GM23338 (cell line): ENCODE measurements around the gene TOM1L2. TPM values are rescaled to one million over a fixed set of nuclear protein-coding genes. Genes with fewer than 3 reads are reported as not detected.

Experiments
- ATAC-seq: fragments of 200-7000 bp; cut with Tn5 transposase; 3 replicates; pipeline ENCODE4 v1.9.1; 2020
- DNase-seq: peaks from one replicate; pipeline ENCODE4 v3.0.0-alpha.2; 2015; ENCODE audit warnings: low spot score
- H2AFZ ChIP-seq: fragments of 200-600 bp; sonication (generic); 2 replicates; pipeline ENCODE4 v1.8.0; 2016; ENCODE audit warnings: antibody characterized with exemption, mild to moderate bottlenecking, moderate library complexity
- H3F3A ChIP-seq: fragments of 200-600 bp; sonication (generic); replicated peaks from 2 replicates; pipeline ENCODE4 v1.8.0; 2017; ENCODE audit warnings: antibody characterized with exemption, mixed run types, low read depth
- H3K27ac ChIP-seq: fragments of 200-600 bp; sonication (generic); 2 replicates; pipeline ENCODE4 v1.6.1; 2016; ENCODE audit warnings: low read depth
- H3K27me3 ChIP-seq: fragments of 200-600 bp; sonication (generic); 2 replicates; pipeline ENCODE4 v1.8.0; 2016; ENCODE audit warnings: mild to moderate bottlenecking, mixed run types, moderate library complexity; ENCODE audit not compliant: insufficient read depth
- H3K36me3 ChIP-seq: fragments of 200-600 bp; sonication (generic); 2 replicates; pipeline ENCODE4 v1.8.0; 2016; ENCODE audit warnings: mild to moderate bottlenecking; ENCODE audit not compliant: insufficient read depth
- H3K4me1 ChIP-seq: fragments of 200-600 bp; sonication (generic); 2 replicates; pipeline ENCODE4 v1.8.0; 2016; ENCODE audit warnings: mild to moderate bottlenecking, moderate library complexity; ENCODE audit not compliant: insufficient read depth
- H3K4me2 ChIP-seq: fragments of 200-600 bp; sonication (generic); 2 replicates; pipeline ENCODE4 v1.7.1; 2017; ENCODE audit warnings: mixed run types
- H3K4me3 ChIP-seq: fragments of 200-600 bp; sonication (generic); 2 replicates; pipeline ENCODE4 v1.6.1; 2016; ENCODE audit warnings: mixed run types
- H3K79me2 ChIP-seq: fragments of 200-600 bp; sonication (generic); replicated peaks from 2 replicates; pipeline ENCODE4 v1.8.0; 2017; ENCODE audit warnings: mild to moderate bottlenecking; ENCODE audit not compliant: insufficient read depth
- H3K9me2 ChIP-seq: fragments of 200-600 bp; sonication (generic); 2 replicates; pipeline ENCODE4 v1.8.0; 2017; ENCODE audit not compliant: insufficient read depth
- H4K20me1 ChIP-seq: fragments of 200-600 bp; sonication (generic); replicated peaks from 2 replicates; pipeline ENCODE4 v1.8.0; 2017; ENCODE audit warnings: mild to moderate bottlenecking; ENCODE audit not compliant: insufficient read depth
- H3K27ac Mint-ChIP-seq: 2 replicates; pipeline ENCODE4 v1.8.0; 2020; ENCODE audit warnings: inconsistent platforms, mild to moderate bottlenecking, moderate library complexity, mixed read lengths
- H3K27me3 Mint-ChIP-seq: 3 replicates; pipeline ENCODE4 v1.8.0; 2022; ENCODE audit warnings: low read depth, mild to moderate bottlenecking, moderate library complexity, mixed read lengths, inconsistent platforms; ENCODE audit not compliant: insufficient read depth, poor library complexity
- H3K36me3 Mint-ChIP-seq: 3 replicates; pipeline ENCODE4 v1.8.0; 2021; ENCODE audit warnings: low read depth, mild to moderate bottlenecking, inconsistent platforms, moderate library complexity, mixed read lengths
- H3K4me1 Mint-ChIP-seq: 3 replicates; pipeline ENCODE4 v1.8.0; 2020; ENCODE audit warnings: mild to moderate bottlenecking, inconsistent platforms, mixed read lengths
- H3K4me3 Mint-ChIP-seq: 3 replicates; pipeline ENCODE4 v1.8.0; 2021; ENCODE audit warnings: moderate library complexity, mild to moderate bottlenecking, inconsistent platforms, mixed read lengths
- H3K9me3 Mint-ChIP-seq: 3 replicates; pipeline ENCODE4 v1.8.0; 2020; ENCODE audit warnings: moderate library complexity, mild to moderate bottlenecking, inconsistent platforms, mixed read lengths
- CREB1 ChIP-seq: fragments of 250-450 bp; sonication (Bioruptor Pico); IDR thresholded peaks from 2 replicates; pipeline ENCODE4 v1.5.0; 2020; ENCODE audit warnings: low read depth, mild to moderate bottlenecking, moderate library complexity
- EZH2 ChIP-seq: fragments of 200-600 bp; sonication (generic); IDR thresholded peaks from one replicate; pipeline ENCODE4 v1.8.0; 2017; ENCODE audit warnings: antibody characterized with exemption, mild to moderate bottlenecking, low read depth; ENCODE audit not compliant: unreplicated experiment
- EZH2phosphoT487 ChIP-seq: fragments of 200-600 bp; sonication (generic); IDR thresholded peaks from one replicate; pipeline ENCODE4 v1.8.1; 2018; ENCODE audit warnings: antibody characterized with exemption; ENCODE audit not compliant: unreplicated experiment
- JUNB ChIP-seq: IDR thresholded peaks from one replicate; pipeline ENCODE4 v1.6.1; 2016; ENCODE audit warnings: antibody characterized with exemption; ENCODE audit not compliant: unreplicated experiment
- NANOG ChIP-seq: IDR thresholded peaks from 2 replicates; pipeline ENCODE4 v1.6.1; 2016; ENCODE audit warnings: antibody characterized with exemption, borderline replicate concordance
- POLR2AphosphoS5 ChIP-seq: IDR thresholded peaks from 2 replicates; pipeline ENCODE4 v1.6.1; 2016; ENCODE audit warnings: antibody characterized with exemption, low read depth
- STAT1 ChIP-seq: IDR thresholded peaks from one replicate; pipeline ENCODE4 v1.6.1; 2016; ENCODE audit warnings: antibody characterized with exemption; ENCODE audit not compliant: unreplicated experiment
- ZNF114 ChIP-seq: fragments of 250-450 bp; sonication (Bioruptor Pico); IDR thresholded peaks from 2 replicates; pipeline ENCODE4 v1.5.0; 2020; ENCODE audit warnings: mild to moderate bottlenecking, moderate library complexity
- ZNF331 ChIP-seq: fragments of 250-450 bp; sonication (Bioruptor Pico); IDR thresholded peaks from 2 replicates; pipeline ENCODE4 v1.5.0; 2020; ENCODE audit warnings: low read depth, mild to moderate bottlenecking, moderate library complexity
- polyA plus RNA-seq: library from polyadenylated mRNA; unstranded; fragments of >200 nt; fragmentation: Nextera tagmentation; extraction: Ambion mirVana; gene quantifications from 2 replicates; pipeline ENCODE4 v1.2.1, GENCODE V29; 2016
- total RNA-seq: library from RNA; depleted of rRNA; stranded (reverse); fragments of >200 nt; shearing (Covaris generic); gene quantifications from 2 replicates; pipeline ENCODE4 v1.2.3, GENCODE V29; 2014
- TF ChIP-seq, protein P1 (sequence below), 2 experiments: fragments of 200-600 bp in 1 of 2; sonication (generic) in 1 of 2; conservative IDR thresholded peaks; 2 replicates each; pipeline versions ENCODE4 v1.5.1 to v1.6.1; 2016 to 2017; ENCODE audit warnings: antibody characterized with exemption in 2 of 2, low read depth in 2 of 2, mild to moderate bottlenecking in 2 of 2, moderate library complexity in 1 of 2
- TF ChIP-seq, protein P2 (sequence below): IDR thresholded peaks from 2 replicates; pipeline ENCODE4 v1.6.1; 2016; ENCODE audit warnings: antibody characterized with exemption
- TF ChIP-seq, protein P3 (sequence below): IDR thresholded peaks from one replicate; pipeline ENCODE4 v1.6.1; 2018; ENCODE audit warnings: antibody characterized with exemption; ENCODE audit not compliant: unreplicated experiment

TOM1L2 gene
- total and polyA plus RNA-seq, 2 experiments from 2014 or later, result 3.3 TPM

DNA sequence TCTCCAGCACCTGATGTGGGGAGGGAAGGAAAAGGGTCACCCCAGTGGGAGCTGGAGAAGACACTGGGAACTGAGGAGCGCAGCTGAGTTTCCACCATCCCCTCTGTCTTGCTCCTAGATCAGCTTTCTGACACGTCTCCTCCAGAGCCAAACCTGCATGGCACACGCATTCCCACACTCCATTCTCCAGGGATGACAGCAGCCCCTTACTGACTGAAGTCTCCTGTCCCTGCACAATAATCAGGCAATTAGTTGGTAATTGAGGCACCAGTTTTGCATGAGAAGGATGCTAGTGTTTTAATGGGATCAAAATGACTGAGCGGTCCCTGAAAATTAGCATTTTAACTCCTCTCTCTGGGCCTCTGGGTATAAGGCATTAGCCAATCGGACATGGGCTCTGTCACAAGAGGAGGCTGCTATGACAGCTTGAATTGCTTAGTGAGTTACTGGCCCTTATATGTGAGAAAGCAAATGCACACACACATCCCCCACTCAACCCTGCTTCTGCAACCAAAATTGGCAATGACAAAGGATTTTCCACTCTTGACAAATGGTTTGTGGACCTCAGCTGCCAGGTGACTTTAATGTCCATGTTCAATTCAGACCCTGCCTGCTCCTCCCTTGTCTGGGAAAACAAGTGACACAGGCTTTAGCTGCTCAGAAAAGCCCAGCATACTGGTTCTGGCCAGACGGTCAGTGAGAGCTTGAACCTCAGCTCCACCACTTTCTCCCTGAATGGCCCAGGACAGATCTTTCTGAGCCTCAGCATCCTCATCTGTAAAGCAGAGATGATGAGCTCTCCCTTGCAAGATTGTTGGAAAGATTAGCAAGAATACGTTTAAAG lies 78.2 kb downstream of the TOM1L2 start (continued):
- TF ChIP-seq, protein P1, sequence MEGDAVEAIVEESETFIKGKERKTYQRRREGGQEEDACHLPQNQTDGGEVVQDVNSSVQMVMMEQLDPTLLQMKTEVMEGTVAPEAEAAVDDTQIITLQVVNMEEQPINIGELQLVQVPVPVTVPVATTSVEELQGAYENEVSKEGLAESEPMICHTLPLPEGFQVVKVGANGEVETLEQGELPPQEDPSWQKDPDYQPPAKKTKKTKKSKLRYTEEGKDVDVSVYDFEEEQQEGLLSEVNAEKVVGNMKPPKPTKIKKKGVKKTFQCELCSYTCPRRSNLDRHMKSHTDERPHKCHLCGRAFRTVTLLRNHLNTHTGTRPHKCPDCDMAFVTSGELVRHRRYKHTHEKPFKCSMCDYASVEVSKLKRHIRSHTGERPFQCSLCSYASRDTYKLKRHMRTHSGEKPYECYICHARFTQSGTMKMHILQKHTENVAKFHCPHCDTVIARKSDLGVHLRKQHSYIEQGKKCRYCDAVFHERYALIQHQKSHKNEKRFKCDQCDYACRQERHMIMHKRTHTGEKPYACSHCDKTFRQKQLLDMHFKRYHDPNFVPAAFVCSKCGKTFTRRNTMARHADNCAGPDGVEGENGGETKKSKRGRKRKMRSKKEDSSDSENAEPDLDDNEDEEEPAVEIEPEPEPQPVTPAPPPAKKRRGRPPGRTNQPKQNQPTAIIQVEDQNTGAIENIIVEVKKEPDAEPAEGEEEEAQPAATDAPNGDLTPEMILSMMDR (conservative IDR thresholded peaks at IDR 0.05; ENCODE audit: low read depth in 2 of 2), result no peak
- TF ChIP-seq ZNF331 (CRISPR knock-in tag) (no peak), POLR2AphosphoS5 (no peak), ZNF114 (CRISPR knock-in tag) (no peak), EZH2phosphoT487 (no peak), NANOG (no peak)
- TF ChIP-seq, protein P2, sequence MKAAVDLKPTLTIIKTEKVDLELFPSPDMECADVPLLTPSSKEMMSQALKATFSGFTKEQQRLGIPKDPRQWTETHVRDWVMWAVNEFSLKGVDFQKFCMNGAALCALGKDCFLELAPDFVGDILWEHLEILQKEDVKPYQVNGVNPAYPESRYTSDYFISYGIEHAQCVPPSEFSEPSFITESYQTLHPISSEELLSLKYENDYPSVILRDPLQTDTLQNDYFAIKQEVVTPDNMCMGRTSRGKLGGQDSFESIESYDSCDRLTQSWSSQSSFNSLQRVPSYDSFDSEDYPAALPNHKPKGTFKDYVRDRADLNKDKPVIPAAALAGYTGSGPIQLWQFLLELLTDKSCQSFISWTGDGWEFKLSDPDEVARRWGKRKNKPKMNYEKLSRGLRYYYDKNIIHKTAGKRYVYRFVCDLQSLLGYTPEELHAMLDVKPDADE, result no peak

DNA sequence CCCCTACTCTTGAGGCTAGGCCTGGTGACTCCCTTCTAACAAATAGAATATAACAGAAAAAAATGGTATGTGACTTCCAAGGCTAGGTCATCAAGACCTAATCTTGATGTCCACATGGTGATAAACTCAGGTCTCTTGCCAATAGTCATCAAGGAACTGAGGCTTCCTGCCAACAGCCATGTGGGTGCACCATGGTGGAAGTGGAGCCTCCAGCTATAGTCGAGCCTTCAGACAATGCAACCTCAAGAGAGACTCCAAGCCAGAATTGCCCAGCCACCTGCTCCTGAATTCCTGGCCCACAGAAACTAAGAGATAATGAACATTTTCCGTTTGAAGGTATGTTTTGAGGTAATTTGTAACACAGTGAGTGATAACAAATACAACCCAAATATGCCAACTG lies 79.5 kb downstream of the TOM1L2 start:
- Histone ChIP-seq H3F3A (no peaks in the 10 kb centered on the region), H3K9me2 (no peaks in the 10 kb centered on the region), H4K20me1 (no peaks in the 10 kb centered on the region), H3K27me3 (no peaks in the 10 kb centered on the region), H2AFZ (no peak overlapping the region), H3K4me2 (no peak overlapping the region), H3K36me3 (no peaks in the 10 kb centered on the region), H3K27ac (no peak overlapping the region), H3K4me3 (no peak overlapping the region), H3K79me2 (no peaks in the 10 kb centered on the region), H3K4me1 (no peaks in the 10 kb centered on the region; the same call in 1 of the 2 replicates)
- no peak overlapping the region for H3K27ac Mint-ChIP-seq
- H3K9me3 Mint-ChIP-seq, result no peaks in the 10 kb centered on the region; the same call in 2 of the 3 replicates
- no peaks in the 10 kb centered on the region for H3K36me3 Mint-ChIP-seq
- ATAC-seq, result no peak
- H3K27me3 Mint-ChIP-seq, result peaks cover 4% of the 10 kb centered on the region
- H3K4me1 Mint-ChIP-seq, result peaks cover 21% of the 10 kb centered on the region
- no peak for DNase-seq
- no peak overlapping the region for H3K4me3 Mint-ChIP-seq
- TF ChIP-seq, protein P3, sequence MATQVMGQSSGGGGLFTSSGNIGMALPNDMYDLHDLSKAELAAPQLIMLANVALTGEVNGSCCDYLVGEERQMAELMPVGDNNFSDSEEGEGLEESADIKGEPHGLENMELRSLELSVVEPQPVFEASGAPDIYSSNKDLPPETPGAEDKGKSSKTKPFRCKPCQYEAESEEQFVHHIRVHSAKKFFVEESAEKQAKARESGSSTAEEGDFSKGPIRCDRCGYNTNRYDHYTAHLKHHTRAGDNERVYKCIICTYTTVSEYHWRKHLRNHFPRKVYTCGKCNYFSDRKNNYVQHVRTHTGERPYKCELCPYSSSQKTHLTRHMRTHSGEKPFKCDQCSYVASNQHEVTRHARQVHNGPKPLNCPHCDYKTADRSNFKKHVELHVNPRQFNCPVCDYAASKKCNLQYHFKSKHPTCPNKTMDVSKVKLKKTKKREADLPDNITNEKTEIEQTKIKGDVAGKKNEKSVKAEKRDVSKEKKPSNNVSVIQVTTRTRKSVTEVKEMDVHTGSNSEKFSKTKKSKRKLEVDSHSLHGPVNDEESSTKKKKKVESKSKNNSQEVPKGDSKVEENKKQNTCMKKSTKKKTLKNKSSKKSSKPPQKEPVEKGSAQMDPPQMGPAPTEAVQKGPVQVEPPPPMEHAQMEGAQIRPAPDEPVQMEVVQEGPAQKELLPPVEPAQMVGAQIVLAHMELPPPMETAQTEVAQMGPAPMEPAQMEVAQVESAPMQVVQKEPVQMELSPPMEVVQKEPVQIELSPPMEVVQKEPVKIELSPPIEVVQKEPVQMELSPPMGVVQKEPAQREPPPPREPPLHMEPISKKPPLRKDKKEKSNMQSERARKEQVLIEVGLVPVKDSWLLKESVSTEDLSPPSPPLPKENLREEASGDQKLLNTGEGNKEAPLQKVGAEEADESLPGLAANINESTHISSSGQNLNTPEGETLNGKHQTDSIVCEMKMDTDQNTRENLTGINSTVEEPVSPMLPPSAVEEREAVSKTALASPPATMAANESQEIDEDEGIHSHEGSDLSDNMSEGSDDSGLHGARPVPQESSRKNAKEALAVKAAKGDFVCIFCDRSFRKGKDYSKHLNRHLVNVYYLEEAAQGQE, result no peak
- TF ChIP-seq CREB1, result no peak
- no peak for TF ChIP-seq ZNF331 (CRISPR knock-in tag)
- no peak for TF ChIP-seq ZNF114 (CRISPR knock-in tag)
- TF ChIP-seq EZH2phosphoT487, result no peak
- TF ChIP-seq, protein P1 (conservative IDR thresholded peaks at IDR 0.05; ENCODE audit: low read depth in 2 of 2), result no peak
- no peak for TF ChIP-seq JUNB
- no peak for TF ChIP-seq EZH2
- no peak for TF ChIP-seq STAT1
- no peak for TF ChIP-seq NANOG
- TF ChIP-seq, protein P2, result no peak
- TF ChIP-seq POLR2AphosphoS5, result no peak
